Nucleus accumbens (tissue), 56 donors: ENCODE measurements around the gene NAE1.
A peak's percentile ranks its signal among the peaks of the same experiment; 100 is the strongest.

Source experiments
- DNase-seq, 56 donors: peaks; one replicate each; lab custom pipeline; 2025; lab: John Stamatoyannopoulos, UW

The NAE1 gene

DNA sequence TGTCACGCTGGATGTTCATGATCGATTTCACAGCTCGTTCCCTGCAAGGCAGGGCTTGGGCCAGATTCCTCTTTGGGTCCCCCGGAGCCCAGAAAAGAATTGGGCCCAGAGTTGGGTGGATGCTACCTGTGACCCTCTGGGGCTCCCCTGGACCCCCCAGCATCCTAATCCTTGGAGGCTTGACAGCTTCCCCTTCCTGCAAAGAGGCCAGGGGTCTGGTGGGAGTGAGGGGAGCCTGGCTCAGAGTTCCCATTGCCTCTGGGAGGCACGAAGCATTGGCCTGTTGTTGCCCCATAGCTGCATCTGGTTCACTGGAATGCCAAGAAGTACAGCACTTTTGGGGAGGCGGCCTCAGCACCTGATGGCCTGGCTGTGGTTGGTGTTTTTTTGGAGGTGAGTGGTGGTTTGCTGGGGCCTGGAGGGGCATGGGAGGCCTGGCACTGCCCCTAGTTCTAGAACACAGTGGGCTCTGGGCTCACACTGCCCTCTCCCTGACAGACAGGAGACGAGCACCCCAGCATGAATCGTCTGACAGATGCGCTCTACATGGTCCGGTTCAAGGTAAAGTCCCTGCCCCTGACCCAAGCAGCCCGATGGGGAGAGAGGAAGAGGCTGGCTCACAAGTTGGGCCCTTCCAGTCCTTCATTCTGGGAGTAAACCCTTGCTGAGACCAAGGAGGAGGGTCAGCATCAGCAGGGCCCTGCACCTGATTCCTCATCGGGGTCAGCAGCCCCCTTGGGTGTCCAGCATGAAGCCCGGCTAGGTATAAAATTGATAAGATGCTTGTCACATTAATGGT lies 20.6 kb upstream of the NAE1 start:
- no peak for DNase-seq

DNA sequence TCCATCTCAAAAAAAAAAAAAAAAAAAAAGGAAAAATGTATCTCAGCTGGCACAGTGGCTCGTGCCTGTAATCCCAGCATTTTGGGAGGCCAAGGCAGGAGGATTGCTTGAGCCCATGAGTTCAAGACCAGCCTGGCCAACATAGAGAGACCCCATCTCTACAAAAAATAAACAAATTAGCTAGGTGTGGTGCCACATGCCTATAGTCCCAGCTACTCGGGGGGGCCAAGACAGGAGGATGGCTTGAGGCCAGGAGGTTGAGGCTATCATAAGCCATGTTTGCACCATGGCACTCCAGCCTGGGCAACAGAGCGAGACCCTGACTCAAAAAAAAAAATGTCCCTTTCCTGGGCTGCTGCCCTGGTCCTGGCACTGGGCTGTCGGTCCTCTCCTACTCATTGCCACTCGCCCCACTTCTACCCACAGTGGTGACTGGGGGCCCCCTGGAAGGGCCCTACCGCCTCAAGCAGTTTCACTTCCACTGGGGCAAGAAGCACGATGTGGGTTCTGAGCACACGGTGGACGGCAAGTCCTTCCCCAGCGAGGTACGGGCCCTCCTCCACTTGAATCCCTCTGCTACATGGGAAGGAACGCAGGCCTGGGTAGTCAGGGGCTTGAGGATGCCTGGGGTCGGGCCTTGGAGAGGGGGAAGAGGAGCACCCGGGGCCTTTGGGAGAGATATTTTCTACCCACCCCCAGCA lies 19.5 kb upstream of the NAE1 start:
- peak in 2 of 56 donors; percentile 2 to 7 for DNase-seq

GRCh38 chr16:66849549-66849948 lies 18.8 kb upstream of the NAE1 start:
- DNase-seq, result no peak

DNA sequence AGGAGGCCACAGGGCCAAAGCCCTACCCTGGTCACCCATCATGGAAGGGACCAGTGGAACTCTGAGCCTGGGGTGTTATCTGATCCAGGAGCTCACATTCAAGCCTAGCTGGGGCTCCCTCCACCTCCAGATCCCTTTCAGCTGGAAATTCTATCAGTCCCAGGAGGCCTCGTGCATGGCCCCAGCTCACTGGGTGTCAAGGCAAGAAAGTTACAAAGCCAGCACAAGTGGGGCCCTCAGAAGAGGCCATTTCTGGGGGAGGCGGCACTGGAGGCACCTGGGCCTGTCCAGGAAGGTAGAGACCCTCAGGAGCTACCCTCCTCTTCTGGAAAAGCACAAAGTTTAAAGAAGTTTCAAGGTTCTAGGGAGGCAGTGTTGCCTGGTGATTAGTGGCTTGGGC lies 18.2 kb upstream of the NAE1 start:
- DNase-seq, result no peak

- no peak for DNase-seq
Observed at GRCh38 chr16:66848172-66848571, 17.4 kb upstream of the NAE1 start.

GRCh38 chr16:66847533-66848067 lies 16.8 kb upstream of the NAE1 start:
- no peak for DNase-seq

- DNase-seq, result no peak
Observed at GRCh38 chr16:66846831-66847230, 16.1 kb upstream of the NAE1 start.

GRCh38 chr16:66846266-66846665 lies 15.5 kb upstream of the NAE1 start:
- DNase-seq, result no peak

DNA sequence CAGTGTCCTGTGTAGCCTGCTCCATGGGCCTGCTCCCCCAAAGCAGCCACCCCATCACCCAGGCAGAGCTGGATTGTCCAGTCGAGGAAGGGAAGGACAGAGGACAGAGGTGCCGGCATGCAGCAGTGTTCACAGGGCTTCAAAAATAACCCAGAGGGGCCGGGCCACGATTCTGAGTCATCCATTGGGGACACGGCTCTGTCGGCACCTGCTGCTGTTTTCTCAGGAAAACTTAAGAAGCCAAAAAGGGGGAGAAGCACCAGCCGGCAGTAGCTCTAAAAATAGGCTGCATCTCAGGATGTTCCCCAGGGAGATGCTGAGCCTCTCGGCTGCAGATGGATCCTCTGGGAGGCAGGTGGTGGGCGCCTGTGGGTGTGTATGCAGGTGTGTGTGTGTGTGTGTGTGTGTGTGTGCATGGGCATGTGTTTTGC lies 15.0 kb upstream of the NAE1 start:
- peak in 24 of 56 donors; percentile 13 to 71 (median 32) for DNase-seq

GRCh38 chr16:66845080-66845410 lies 14.3 kb upstream of the NAE1 start:
- no peak for DNase-seq

- peak in 3 of 56 donors; percentile 11 to 41 (median 36) for DNase-seq
Observed at GRCh38 chr16:66844342-66845079, 13.7 kb upstream of the NAE1 start, which contains the start of gene CA7. Gene CA7 (plus strand): TSS chr16:66844414. CDS start chr16:66844488, 74 bp downstream.

- no peak for DNase-seq
Observed at GRCh38 chr16:66844009-66844341, 13.2 kb upstream of the NAE1 start.

- DNase-seq, result no peak
Observed at GRCh38 chr16:66843191-66843590, 12.4 kb upstream of the NAE1 start.

- no peak for DNase-seq
Observed at GRCh38 chr16:66842765-66843164, 12.0 kb upstream of the NAE1 start.

DNA sequence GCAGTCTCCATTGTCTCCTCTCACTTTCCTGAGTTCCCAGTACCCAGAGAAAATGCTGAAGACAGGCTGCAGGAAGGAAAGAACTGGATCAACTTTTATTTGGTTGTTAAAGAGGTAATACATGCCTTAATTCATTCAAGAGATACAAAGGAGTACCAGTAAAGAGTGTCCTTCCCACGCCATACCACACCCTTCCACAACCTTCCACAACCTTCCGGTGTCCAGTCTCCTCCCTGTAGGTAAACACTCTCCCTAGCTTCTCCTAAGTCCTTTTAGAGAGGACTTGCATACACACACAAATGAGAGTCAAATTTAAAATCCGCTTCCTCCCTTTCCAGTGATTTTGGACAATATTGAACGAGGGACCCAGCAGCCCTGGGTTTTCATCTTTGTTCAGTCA lies 10.6 kb upstream of the NAE1 start:
- DNase-seq, result no peak

DNA sequence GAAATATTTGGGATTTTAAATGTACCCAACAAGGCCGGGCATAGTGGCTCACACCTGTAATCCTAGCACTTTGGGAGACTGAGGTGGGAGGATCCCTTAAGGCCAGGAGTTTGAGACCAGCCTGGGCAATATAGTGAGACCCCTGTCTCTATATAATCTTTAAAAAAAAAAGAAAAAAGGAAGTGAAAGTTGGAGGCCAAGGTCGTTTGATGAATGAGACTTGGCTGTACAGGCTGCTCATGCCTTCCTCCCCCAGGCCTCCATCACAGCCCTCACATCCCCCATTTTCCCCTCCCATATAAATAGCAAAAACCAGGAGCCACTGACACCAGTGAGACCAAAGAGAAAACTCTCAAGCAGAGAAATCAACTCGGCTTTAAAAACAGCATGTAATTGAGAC lies 10.1 kb upstream of the NAE1 start:
- DNase-seq, result no peak

DNA sequence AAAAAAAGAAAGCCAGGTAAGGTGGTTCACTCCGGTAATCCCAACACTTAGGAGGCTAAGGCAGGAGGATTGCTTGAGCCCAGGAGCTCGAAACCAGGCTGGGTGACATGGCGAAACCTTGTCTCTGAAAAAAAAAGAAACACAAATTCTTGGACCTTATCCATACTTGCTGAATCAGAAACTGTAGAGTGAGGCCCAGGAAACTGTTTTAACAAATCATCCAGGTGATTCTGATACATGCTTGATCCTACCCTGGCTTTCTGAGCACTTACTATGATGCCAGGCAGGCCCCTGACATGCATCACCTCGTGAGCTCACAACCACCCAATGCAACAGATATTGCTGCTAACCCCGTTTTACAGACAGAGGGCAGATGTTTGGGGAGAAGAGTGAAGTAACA lies 4.0 kb upstream of the NAE1 start:
- DNase-seq, result no peak

GRCh38 chr16:66832661-66833305 lies 2.0 kb upstream of the NAE1 start:
- DNase-seq, result no peak

DNA sequence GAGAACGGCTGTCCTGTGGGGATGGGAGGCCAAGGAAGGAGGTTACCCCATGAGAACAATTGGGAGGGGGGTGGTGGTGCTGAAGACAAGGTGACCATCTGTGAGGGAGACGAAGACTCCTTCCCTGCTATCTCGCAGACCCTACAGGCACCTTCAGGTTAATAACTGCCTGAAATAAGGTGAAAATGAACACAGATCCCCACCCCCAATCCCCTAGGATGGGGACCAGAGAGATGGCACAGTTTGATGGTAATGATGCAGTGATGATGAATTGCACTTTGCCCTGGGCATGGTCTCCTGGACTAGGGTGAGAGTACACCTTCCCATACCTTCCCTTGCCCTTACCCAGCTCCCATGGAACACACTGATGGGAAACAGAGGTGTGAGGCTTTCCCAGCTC lies 1.4 kb upstream of the NAE1 start:
- DNase-seq, result no peak

GRCh38 chr16:66824006-66824405 lies 6.8 kb downstream of the NAE1 start:
- DNase-seq, result no peak

GRCh38 chr16:66814734-66815133 lies 16.0 kb downstream of the NAE1 start:
- no peak for DNase-seq
